GM12878 (cell line): ENCODE results near the gene CTNNB1. TPM values are rescaled to one million over a fixed set of nuclear protein-coding genes. Genes with fewer than 3 reads are reported as not detected.

Experiments
- ATAC-seq: fragments of 200-7000 bp; cut with Tn5 transposase; 3 replicates; pipeline ENCODE4 v1.9.1; 2020; ENCODE audit warnings: mild to moderate bottlenecking, moderate library complexity
- BruUV-seq: library from RNA; stranded (reverse); fragments of 400-500 nt; replicated peaks from 2 replicates; lab custom pipeline; 2021; lab: Mats Ljungman, UMichigan
- CTCF ChIA-PET: fragments of 300-600 bp; sonication (Branson Sonifier 250); formaldehyde crosslinking; extraction: SDS; loops from one replicate; lab custom pipeline; 2021; ENCODE audit warnings: inconsistent platforms; lab: Yijun Ruan, JAX
- POLR2A ChIA-PET: fragments of 350-600 bp; formaldehyde crosslinking; extraction: SDS; loops from one replicate; lab custom pipeline; 2021; ENCODE audit warnings: inconsistent platforms; lab: Charles Lee
- RAD21 ChIA-PET: fragments of 300-600 bp; sonication (Branson Sonifier 250); formaldehyde crosslinking; loops from one replicate; lab custom pipeline; 2023; ENCODE audit warnings: antibody characterized with exemption; ENCODE audit not compliant: unreplicated experiment; lab: Charles Lee
- SMC1A ChIA-PET: fragments of 300-600 bp; sonication (Branson Sonifier 250); formaldehyde crosslinking; loops from one replicate; lab custom pipeline; 2023; ENCODE audit not compliant: unreplicated experiment, uncharacterized antibody; lab: Charles Lee
- DNase-seq: peaks from one replicate; pipeline ENCODE4 v3.0.0-alpha.2; 2011; ENCODE audit warnings: low read depth, low spot score
- FAIRE-seq: peaks from 3 replicates; lab custom pipeline; 2011; peaks lifted over from hg19 to GRCh38; lab: Jason Lieb, UNC
- H2AFZ ChIP-seq: 2 replicates; pipeline ENCODE4 v1.6.0; 2011; ENCODE audit warnings: low read depth, low read length, control low read depth; ENCODE audit not compliant: control insufficient read depth
- H3K27ac ChIP-seq: 2 replicates; pipeline ENCODE4 v1.5.1; 2011; ENCODE audit warnings: control low read depth; ENCODE audit not compliant: control insufficient read depth, insufficient read depth
- H3K27me3 ChIP-seq, 2 experiments: replicated peaks in 1 of 2; 2 replicates each; pipeline versions ENCODE4 v1.6.0 to v1.6.1; 2011; ENCODE audit warnings: low read length in 1 of 2; ENCODE audit not compliant: control insufficient read depth in 2 of 2, insufficient read depth in 2 of 2
- H3K36me3 ChIP-seq, 2 experiments: 2 replicates each; pipeline ENCODE4 v1.5.1; 2011; ENCODE audit warnings: low read length in 1 of 2; ENCODE audit not compliant: control insufficient read depth in 2 of 2, insufficient read depth in 2 of 2
- H3K4me1 ChIP-seq: 2 replicates; pipeline ENCODE4 v1.6.1; 2011; ENCODE audit warnings: mild to moderate bottlenecking, low read length, moderate library complexity, mixed read lengths; ENCODE audit not compliant: control insufficient read depth, insufficient read depth
- H3K4me2 ChIP-seq: 2 replicates; pipeline ENCODE4 v1.6.0; 2011; ENCODE audit warnings: control low read depth; ENCODE audit not compliant: control insufficient read depth, insufficient read depth
- H3K4me3 ChIP-seq: fragments of 200-600 bp; sonication (generic); 2 replicates; pipeline ENCODE4 v1.5.1; 2016
- H3K79me2 ChIP-seq: 2 replicates; pipeline ENCODE4 v1.6.0; 2011; ENCODE audit warnings: low read length; ENCODE audit not compliant: control insufficient read depth, insufficient read depth
- H3K9ac ChIP-seq: 2 replicates; pipeline ENCODE4 v1.8.0; 2011; ENCODE audit warnings: low read length, control low read depth, mixed read lengths; ENCODE audit not compliant: control insufficient read depth, insufficient read depth
- H3K9me3 ChIP-seq: replicated peaks from 3 replicates; pipeline ENCODE4 v1.5.1; 2011; ENCODE audit warnings: mild to moderate bottlenecking, low read length; ENCODE audit not compliant: control insufficient read depth, insufficient read depth
- H4K20me1 ChIP-seq: 2 replicates; pipeline ENCODE4 v1.6.0; 2011; ENCODE audit not compliant: control insufficient read depth, insufficient read depth
- CBX5 ChIP-seq: sonication (generic); IDR thresholded peaks from 2 replicates; pipeline ENCODE4 v1.6.1; 2016; ENCODE audit warnings: low read depth, moderate library complexity, mild to moderate bottlenecking, inconsistent platforms
- EZH2 ChIP-seq: IDR thresholded peaks from 2 replicates; pipeline ENCODE4 v1.6.1; 2012; ENCODE audit warnings: low read depth, mild to moderate bottlenecking, control low read depth, inconsistent platforms, low read length, borderline replicate concordance; ENCODE audit not compliant: control insufficient read depth
- GATAD2B ChIP-seq: fragments of 450-650 bp; conservative IDR thresholded peaks from 2 replicates; pipeline ENCODE4 v1.6.1; 2017; ENCODE audit warnings: low read depth, mild to moderate bottlenecking, moderate library complexity
- HDGF ChIP-seq: fragments of 450-650 bp; IDR thresholded peaks from 2 replicates; pipeline ENCODE4 v1.6.1; 2016; ENCODE audit warnings: antibody characterized with exemption
- KAT2A ChIP-seq: conservative IDR thresholded peaks from 2 replicates; pipeline ENCODE4 v1.6.1; 2011; ENCODE audit warnings: low read depth, low read length; ENCODE audit not compliant: control insufficient read depth
- REST ChIP-seq: IDR thresholded peaks from 2 replicates; pipeline ENCODE4 v1.6.1; 2012; ENCODE audit warnings: mild to moderate bottlenecking, low read depth, low read length
- ZNF207 ChIP-seq: fragments of 450-650 bp; IDR thresholded peaks from 2 replicates; pipeline ENCODE4 v1.6.1; 2014; ENCODE audit warnings: antibody characterized with exemption, mild to moderate bottlenecking, borderline replicate concordance
- WGBS: methylation state at CpG from one replicate; pipeline ENCODE4 v1.1.6; 2016; ENCODE audit warnings: low lambda C conversion rate; ENCODE audit not compliant: insufficient replicate concordance, insufficient coverage; ENCODE audit errors: missing lambda C conversion rate; 5-methylcytosine and 5-hydroxymethylcytosine counted together
- in situ Hi-C: fragments of 300-500 bp; cut with MboI; formaldehyde crosslinking; loops from 9 replicates; pipeline ENCODE4 v1.14.3; 2018; ENCODE audit warnings: mixed read lengths
- intact Hi-C: fragments of 100-400 bp; cut with micrococcal nuclease; formaldehyde crosslinking; loops from one replicate; pipeline ENCODE4 v1.14.2; 2022; ENCODE audit not compliant: unreplicated experiment
- polyA plus RNA-seq, 11 experiments: library from polyadenylated mRNA; depleted of rRNA in 4 of 11; unstranded in 6 of 11; stranded (reverse) in 5 of 11; fragments of >200 nt; fragmentation: Nextera tagmentation in 4 of 11; fragmentation: Illumina TruSeq in 1 of 11; extraction: Ambion mirVana in 4 of 11; extraction: Trizol in 1 of 11; gene quantifications; 1 replicate in 1 of 11; 2 replicates in 10 of 11; pipeline versions ENCODE4 v1.2.1 to v1.2.3, GENCODE V29; 2011 to 2016; ENCODE audit warnings: inconsistent platforms in 2 of 11, missing spikeins in 2 of 11, low read depth in 1 of 11
- total RNA-seq, 4 experiments: library from RNA; depleted of rRNA in 3 of 4; stranded (reverse); fragments of >200 nt in 3 of 4; fragmentation: Illumina TruSeq in 1 of 4; extraction: Trizol in 1 of 4; gene quantifications; 2 replicates each; pipeline versions ENCODE4 v1.2.1 to v1.2.3, GENCODE V29; 2013 to 2021
- TF ChIP-seq, protein P1 (sequence below): fragments of 450-650 bp; IDR thresholded peaks from 2 replicates; pipeline ENCODE4 v1.6.1; 2014; ENCODE audit warnings: mild to moderate bottlenecking

The CTNNB1 gene
- total and polyA plus RNA-seq, 10 of the 15 experiments (the other 5 are each of a cell fraction or from before 2014, with no cell fraction given): 30.4 to 217 (median 138) TPM

- CTCF ChIA-PET: interaction anchor here (1.4 to 2.9 kb wide), 3 partner anchors 9 to 11 kb away, joined by 3 to 13 read pairs (median 3); no protein-coding TSS in a partner anchor
- peaks cover 6% of the 10 kb centered on the region; the same call in 2 of the 3 replicates for H3K9me3 ChIP-seq
- peaks cover 95% of the 10 kb centered on the region for H3K79me2 ChIP-seq
- FAIRE-seq (no peak), ATAC-seq (no peak)
- intact Hi-C loops: loop anchor here (10.0 kb wide), 1 partner anchor 881 kb away; the partner anchor contains the start of gene TRAK1
- POLR2A ChIA-PET: interaction anchor here (0.9 kb wide), 1 partner anchor 10 kb away, joined by 3 read pairs; no protein-coding TSS in a partner anchor
- no peak overlapping the region for H3K27ac ChIP-seq
- no peak overlapping the region for H2AFZ ChIP-seq
- in situ Hi-C loops: no loop called here
- H3K9ac ChIP-seq: no peak overlapping the region
- SMC1A ChIA-PET: interaction anchor here (0.7 to 3.7 kb wide), 8 partner anchors 9 to 535 kb away, joined by 3 to 18 read pairs (median 4); no protein-coding TSS in a partner anchor
- H3K4me3 ChIP-seq: no peak overlapping the region
- RAD21 ChIA-PET: interaction anchor here (5.4 kb wide), 1 partner anchor 13 kb away, joined by 35 read pairs; the partner anchor contains the start of gene CTNNB1
- TF ChIP-seq KAT2A (no peak), CBX5 (no peak), ZNF207 (no peak), GATAD2B (no peak), REST (no peak), HDGF (no peak), EZH2 (no peak)
- TF ChIP-seq, protein P1, sequence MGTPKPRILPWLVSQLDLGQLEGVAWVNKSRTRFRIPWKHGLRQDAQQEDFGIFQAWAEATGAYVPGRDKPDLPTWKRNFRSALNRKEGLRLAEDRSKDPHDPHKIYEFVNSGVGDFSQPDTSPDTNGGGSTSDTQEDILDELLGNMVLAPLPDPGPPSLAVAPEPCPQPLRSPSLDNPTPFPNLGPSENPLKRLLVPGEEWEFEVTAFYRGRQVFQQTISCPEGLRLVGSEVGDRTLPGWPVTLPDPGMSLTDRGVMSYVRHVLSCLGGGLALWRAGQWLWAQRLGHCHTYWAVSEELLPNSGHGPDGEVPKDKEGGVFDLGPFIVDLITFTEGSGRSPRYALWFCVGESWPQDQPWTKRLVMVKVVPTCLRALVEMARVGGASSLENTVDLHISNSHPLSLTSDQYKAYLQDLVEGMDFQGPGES: no peak
- TF ChIP-seq, all 136 proteins: peak for 0
- Histone ChIP-seq H3K4me2 (no peak overlapping the region), H3K4me1 (peaks cover 3% of the 10 kb centered on the region; the same call in 1 of the 2 replicates), H4K20me1 (no peaks in the 10 kb centered on the region), H3K36me3 (no peaks in the 10 kb centered on the region; a peak in 1 of 4 replicates), H3K27me3 (no peaks in the 10 kb centered on the region)
- 47% methylated on average over 2 of the region's 2 CpGs for WGBS
- no TSS peak for BruUV-seq
- no peak for DNase-seq
Observed at GRCh38 chr3:41213588-41213987, 14.3 kb downstream of the CTNNB1 start.
